OCI-M2 (cell line): ENCODE results near the gene CBLN3.
"Not testable (repeated sequence)": the region's sequence is repeated elsewhere in the genome, so short reads cannot be mapped to it uniquely, and the experiment has no call there.

ENCODE experiments used
- DNase-seq: peaks from one replicate; lab custom pipeline; 2025; ENCODE audit not compliant: unreplicated experiment; lab: John Stamatoyannopoulos, UW

CBLN3 gene

DNA sequence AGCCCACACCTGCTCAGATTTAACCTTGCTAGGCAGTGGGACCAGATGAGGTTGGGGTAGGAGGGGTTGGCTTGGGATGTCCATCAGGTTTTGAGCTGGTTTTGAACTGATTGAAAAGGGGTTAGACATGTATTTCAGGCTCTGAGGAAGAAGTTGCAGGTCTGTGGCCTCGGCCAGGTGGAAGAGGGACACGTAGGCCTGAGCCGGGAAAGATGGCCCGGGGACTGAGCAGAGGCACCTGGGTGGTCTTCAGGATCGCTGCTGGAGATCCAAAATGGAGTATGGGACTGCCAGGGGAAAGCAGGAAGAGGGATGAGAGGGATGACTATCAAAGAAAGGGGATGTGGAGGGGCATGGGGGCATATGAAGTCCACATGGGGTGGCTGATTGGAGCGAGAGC is 23.1 kb downstream of the CBLN3 start:
- no peak for DNase-seq

DNA sequence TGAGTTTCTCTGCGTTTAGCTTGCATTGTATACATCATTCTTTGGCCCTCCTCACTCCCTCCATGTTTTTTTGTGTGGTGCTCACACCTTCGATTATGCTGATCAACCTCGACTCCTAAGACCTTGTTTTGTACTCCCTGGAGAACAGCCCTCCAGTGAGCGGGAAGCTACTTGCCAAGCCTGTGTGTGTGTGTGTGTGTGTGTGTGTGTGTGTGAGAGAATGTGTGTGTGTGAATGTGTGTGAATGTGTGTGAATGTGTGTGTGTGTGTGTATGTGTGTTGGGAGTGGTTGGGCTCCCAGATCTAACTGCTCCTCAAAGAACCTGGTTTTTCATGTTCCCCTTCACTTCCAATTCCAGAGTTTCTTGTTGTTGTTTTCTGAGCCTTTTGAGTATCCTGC is 24.7 kb downstream of the CBLN3 start:
- no peak for DNase-seq

GRCh38 chr14:24403294-24403998 is 26.0 kb downstream of the CBLN3 start:
- no peak for DNase-seq

DNA sequence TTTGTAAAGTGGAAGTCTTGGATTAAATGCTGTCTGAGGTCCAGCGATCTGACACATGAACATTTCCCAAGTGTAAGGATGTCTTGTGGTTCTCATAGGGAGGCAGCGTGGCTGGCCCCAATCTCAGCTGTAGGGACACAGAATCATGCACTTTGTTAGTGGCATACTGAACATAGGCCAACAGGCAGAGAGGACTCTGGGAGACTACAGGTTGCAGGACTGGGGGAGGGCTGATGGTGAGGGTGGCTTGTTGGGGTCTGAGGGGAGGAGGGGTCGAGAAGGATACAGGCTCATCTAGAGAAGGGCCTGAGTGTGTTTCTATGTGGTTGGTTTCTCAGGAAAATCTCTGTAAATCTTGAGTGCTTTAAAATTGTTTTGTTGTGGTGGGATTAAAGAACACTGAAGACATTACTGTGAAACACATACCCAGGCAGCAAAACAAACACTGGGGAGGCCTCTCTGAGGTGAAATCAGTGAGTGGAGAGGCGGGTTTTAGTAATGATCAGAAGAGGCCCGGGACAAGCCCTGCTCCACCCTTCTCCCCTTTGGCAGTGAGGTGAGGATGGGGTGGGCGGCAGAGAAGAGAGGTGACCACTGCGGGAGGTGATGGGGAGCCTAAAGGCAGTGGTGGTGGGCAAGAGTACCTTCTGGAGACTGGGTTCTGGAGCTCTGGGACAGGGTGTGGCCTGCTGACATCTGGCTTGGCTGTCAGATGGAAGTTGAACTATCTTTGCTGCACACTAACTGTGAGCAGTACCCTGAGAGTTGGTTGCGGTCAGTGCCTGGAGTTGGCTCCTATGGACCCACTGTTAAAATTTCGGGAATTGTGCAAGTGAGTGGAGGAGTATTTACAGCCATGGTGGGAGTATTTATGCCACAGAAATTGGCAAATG is 27.4 kb downstream of the CBLN3 start:
- DNase-seq, result no peak

DNA sequence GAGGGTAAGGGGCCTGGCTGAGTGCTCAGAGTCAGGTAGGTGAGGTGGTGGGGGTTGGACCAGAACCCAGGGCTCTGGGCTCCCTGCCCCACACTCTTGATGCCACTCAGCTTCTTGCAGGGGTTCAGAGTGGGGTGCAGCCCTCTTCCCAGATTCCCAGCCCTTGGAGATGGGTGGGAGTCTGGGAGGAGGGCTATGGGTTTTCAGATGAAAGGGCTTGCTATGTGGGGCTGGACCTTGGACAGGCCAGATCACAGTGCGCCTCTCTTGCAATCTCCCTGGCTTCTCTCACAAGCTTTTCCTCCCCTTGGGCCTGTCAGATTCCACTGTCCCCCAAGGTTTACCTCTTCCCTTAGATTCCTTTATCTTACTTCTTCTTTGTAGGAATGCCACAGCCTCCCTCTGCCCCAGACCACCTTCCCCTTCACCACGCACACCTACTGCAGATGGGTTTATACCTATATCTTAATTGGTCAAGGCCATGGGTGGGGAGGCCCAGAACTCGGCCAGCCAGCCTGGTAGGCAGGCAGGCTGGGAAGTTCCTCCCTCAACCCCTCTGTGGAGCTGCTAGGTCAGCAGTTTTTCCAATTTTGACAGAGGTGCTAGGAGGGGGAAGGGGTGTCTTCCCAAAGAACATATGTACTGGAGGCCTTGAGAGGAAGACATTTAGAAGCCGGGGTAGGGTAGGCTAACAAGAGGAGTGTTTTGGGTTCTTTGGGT is 29.3 kb downstream of the CBLN3 start:
- DNase-seq, result no peak

- DNase-seq, result no peak
Measured at GRCh38 chr14:24399447-24399822, 30.0 kb downstream of the CBLN3 start.

- no peak for DNase-seq
Measured at GRCh38 chr14:24398653-24399446, 30.6 kb downstream of the CBLN3 start, which contains the start of gene NYNRIN. NYNRIN (plus strand) TSS chr14:24399003; CDS start chr14:24399247, 244 bp downstream.

- no peak for DNase-seq
Measured at GRCh38 chr14:24398293-24398652, 31.2 kb downstream of the CBLN3 start.

GRCh38 chr14:24397639-24398292 is 31.7 kb downstream of the CBLN3 start:
- no peak for DNase-seq

- no peak for DNase-seq
Measured at GRCh38 chr14:24395609-24396582, 33.6 kb downstream of the CBLN3 start.

DNA sequence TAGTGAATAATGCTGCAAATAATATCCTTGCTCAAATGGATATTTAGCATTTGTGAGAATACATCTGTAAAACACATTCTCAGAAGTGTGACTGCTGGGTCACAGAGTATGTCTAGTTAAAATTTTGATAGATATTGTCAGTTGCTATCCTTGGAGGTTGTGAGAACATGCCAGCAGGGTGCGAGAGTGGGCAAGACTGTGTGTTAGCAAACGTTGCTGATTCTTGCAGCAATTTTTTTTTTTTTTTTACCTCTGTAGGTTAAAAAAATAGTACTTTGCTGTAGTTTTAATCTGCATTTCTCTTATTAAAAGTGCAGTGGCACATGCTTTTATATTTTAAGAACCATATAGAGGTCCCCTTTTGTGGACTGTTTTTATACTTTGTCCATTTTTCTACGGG is 35.2 kb downstream of the CBLN3 start:
- DNase-seq, result no peak

DNA sequence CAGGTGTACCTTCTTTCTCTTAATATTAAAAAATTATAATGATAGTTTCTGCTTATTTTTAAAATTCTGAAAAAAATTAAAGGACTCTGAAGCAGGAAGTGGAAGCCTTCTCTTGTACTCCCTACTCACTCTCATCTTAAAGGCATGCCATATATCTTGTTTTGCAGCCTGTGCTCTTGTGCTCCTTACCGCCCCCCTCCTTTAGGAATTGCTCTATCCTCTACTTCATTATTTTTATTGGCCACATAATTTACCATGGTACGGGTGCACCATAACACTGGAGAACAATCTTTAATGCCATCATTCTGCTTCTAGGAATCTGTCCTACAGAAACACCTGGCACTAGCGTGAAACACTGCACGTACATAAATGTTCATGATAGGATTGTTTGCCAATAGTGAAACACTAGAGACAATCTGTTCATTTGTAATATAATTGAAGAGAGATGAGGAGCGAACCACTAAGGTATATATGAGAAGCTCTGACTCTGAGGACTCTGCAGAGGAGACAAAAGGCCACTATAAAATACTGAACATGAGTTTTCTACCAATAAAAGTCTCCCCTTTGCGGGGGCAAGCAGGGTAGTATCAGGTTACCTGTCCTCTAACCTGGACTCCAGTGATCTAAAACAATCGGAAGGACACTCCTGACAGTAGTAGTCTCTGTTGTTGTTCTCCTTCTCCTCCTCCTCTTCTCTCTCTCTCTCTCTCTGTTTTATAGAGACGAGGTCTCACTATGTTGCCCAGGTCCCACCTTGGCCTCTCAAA is 37.0 kb downstream of the CBLN3 start:
- no peak for DNase-seq

DNA sequence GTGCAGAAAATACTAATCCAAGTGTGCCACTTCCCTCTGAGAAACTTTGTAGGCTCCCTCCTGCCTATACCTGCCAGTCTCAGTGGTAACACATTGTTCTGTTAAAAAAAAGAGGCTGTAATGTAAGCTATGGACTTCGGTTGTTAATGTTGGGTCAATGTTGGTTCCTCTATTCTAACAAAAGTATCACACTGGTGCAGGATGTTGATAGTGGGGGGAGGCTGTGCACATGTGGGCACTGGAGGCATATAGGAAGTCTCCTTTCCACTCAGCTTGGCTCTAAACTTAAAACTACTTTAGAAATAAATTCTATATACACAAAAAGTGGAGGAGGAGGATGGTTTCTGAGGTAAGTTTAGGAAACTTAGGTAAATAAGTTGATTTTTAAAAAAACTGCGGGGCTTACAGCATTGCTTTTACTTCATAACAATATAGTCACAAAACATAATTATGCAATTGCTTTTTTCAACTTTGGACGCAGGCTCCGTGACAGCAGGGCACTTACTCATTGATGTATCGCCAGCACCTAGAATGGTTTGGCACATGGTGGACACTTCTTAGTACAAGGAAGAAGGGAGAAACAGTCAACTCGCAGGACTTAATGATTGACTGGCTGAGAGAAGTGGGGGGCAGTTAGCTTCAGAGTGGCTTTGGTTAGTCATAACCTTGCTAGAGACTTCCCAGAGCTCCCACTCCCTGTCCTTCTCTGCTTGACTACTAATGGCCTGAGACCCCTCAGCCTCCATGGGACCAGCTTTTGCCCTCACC is 38.6 kb downstream of the CBLN3 start:
- no peak for DNase-seq

GRCh38 chr14:24389226-24389848 is 40.1 kb downstream of the CBLN3 start:
- no peak for DNase-seq

DNA sequence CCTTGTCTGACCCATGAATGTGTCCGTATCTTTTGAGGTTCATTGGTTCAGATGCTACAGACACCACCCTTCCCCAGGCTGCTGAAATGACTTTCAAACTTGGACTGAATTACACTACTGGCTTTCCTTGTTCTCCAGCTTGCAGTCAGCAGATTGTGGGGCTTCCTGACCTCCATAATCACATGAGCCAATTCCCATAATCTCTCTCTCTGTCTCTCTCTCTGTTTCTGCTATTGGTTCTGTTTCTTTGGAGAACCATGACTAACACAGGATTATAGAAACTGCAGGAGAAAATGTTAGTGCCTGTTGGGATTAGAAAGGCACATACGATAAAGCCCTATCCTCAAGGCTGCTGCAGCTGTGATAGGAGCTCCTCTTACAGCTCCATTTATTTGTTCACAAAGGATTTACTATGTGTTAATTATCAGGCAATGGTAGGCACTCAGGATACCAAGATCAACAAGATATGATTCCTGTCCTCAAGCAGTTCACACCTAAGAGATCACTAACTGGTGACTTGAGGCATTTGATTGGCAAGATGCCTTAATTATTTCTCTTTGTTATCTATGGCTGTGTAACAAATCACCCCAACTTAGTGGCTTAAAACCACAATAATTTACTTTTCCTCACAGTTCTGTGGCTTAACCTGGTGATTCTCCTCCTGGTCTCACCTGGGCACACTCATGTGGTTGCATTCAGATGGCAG is 40.8 kb downstream of the CBLN3 start:
- DNase-seq, result no peak

- DNase-seq, result not testable (repeated sequence)
Measured at GRCh38 chr14:24387579-24387978, 41.9 kb downstream of the CBLN3 start.

- DNase-seq, result no peak
Measured at GRCh38 chr14:24387009-24387345, 42.5 kb downstream of the CBLN3 start.
